Keratinocyte (primary cell): ENCODE measurements around the gene PCDHA11. TPM values are rescaled to one million over a fixed set of nuclear protein-coding genes. Genes with fewer than 3 reads are reported as not detected.

Experiments used
- DNase-seq: peaks from one replicate; pipeline ENCODE4 v3.0.0-alpha.2; 2011; ENCODE audit warnings: low read depth, missing footprints, low spot score
- FAIRE-seq: peaks from 2 replicates; lab custom pipeline; 2011; peaks lifted over from hg19 to GRCh38; lab: Jason Lieb, UNC
- H2AFZ ChIP-seq: 2 replicates; pipeline ENCODE4 v1.6.0; 2012; ENCODE audit warnings: low read length, control low read depth, inconsistent platforms; ENCODE audit not compliant: control insufficient read depth
- H3K27ac ChIP-seq: 2 replicates; pipeline ENCODE4 v1.5.1; 2011; ENCODE audit warnings: low read length; ENCODE audit not compliant: control insufficient read depth, insufficient read depth
- H3K27me3 ChIP-seq: 3 replicates; pipeline ENCODE4 v1.6.0; 2011; ENCODE audit warnings: low read length; ENCODE audit not compliant: control insufficient read depth, insufficient read depth; ENCODE audit errors: extremely low read depth
- H3K36me3 ChIP-seq, 2 experiments: 2 replicates in 1 of 2; 3 replicates in 1 of 2; pipeline ENCODE4 v1.5.1; 2011; ENCODE audit warnings: low read length in 2 of 2, mild to moderate bottlenecking in 1 of 2; ENCODE audit not compliant: control insufficient read depth in 2 of 2, insufficient read depth in 2 of 2; ENCODE audit errors: extremely low read depth in 1 of 2
- H3K4me1 ChIP-seq: 3 replicates; pipeline ENCODE4 v1.5.1; 2011; ENCODE audit warnings: low read length; ENCODE audit not compliant: control insufficient read depth, insufficient read depth; ENCODE audit errors: extremely low read depth
- H3K4me2 ChIP-seq: 3 replicates; pipeline ENCODE4 v1.6.0; 2011; ENCODE audit warnings: low read depth, low read length; ENCODE audit not compliant: control insufficient read depth, insufficient read depth; ENCODE audit errors: extremely low read depth
- H3K4me3 ChIP-seq, 3 experiments: fragments of 200-600 bp in 1 of 3; sonication (generic) in 1 of 3; 2 replicates in 2 of 3; 3 replicates in 1 of 3; pipeline ENCODE4 v1.5.1; 2011 to 2016; ENCODE audit warnings: low read length in 3 of 3, mild to moderate bottlenecking in 3 of 3, control low read depth in 2 of 3, inconsistent platforms in 1 of 3, low read depth in 1 of 3, mixed read lengths in 1 of 3, mixed run types in 1 of 3, moderate library complexity in 1 of 3; ENCODE audit not compliant: control insufficient read depth in 2 of 3, insufficient read depth in 2 of 3; ENCODE audit errors: extremely low read depth in 1 of 3
- H3K79me2 ChIP-seq: 2 replicates; pipeline ENCODE4 v1.6.0; 2012; ENCODE audit warnings: low read length; ENCODE audit not compliant: control insufficient read depth, insufficient read depth
- H3K9ac ChIP-seq: 3 replicates; pipeline ENCODE4 v1.6.0; 2011; ENCODE audit warnings: low read length; ENCODE audit not compliant: control insufficient read depth, insufficient read depth; ENCODE audit errors: extremely low read depth
- H3K9me1 ChIP-seq: 3 replicates; pipeline ENCODE4 v1.6.0; 2011; ENCODE audit warnings: low read length; ENCODE audit not compliant: control insufficient read depth, insufficient read depth; ENCODE audit errors: extremely low read depth
- H3K9me3 ChIP-seq: 2 replicates; pipeline ENCODE4 v1.5.1; 2012; ENCODE audit warnings: low read depth, low read length; ENCODE audit not compliant: control insufficient read depth
- H4K20me1 ChIP-seq: 3 replicates; pipeline ENCODE4 v1.6.0; 2011; ENCODE audit warnings: low read length; ENCODE audit not compliant: control insufficient read depth, insufficient read depth; ENCODE audit errors: extremely low read depth
- CTCF ChIP-seq, 3 experiments: IDR thresholded peaks in 1 of 3; conservative IDR thresholded peaks in 1 of 3; optimal IDR thresholded peaks in 1 of 3; 2 replicates in 2 of 3; 3 replicates in 1 of 3; pipeline versions ENCODE3 to v1.5.1; 2011; ENCODE audit warnings: low read length in 3 of 3, mild to moderate bottlenecking in 3 of 3, moderate library complexity in 2 of 3, control low read depth in 1 of 3, inconsistent platforms in 1 of 3; ENCODE audit not compliant: insufficient read depth in 2 of 3; ENCODE audit errors: extremely low read depth in 1 of 3
- EZH2 ChIP-seq: IDR thresholded peaks from one replicate; pipeline ENCODE4 v1.6.1; 2012; ENCODE audit warnings: inconsistent platforms, mild to moderate bottlenecking, low read length, moderate library complexity
- dilution Hi-C: fragments of 300-500 bp; cut with MboI; formaldehyde crosslinking; loops from one replicate; pipeline ENCODE4 v1.7.0; 2020; ENCODE audit warnings: low sequenced_read_pairs; ENCODE audit not compliant: extremely low pct_ligation_motif_present
- polyA plus RNA-seq, 5 experiments: library from polyadenylated mRNA; depleted of rRNA in 3 of 5; stranded (reverse) in 3 of 5; stranded (forward) in 1 of 5; unstranded in 1 of 5; fragments of >200 nt; gene quantifications; 1 replicate in 1 of 5; 2 replicates in 3 of 5; 3 replicates in 1 of 5; pipeline versions ENCODE4 v1.2.1 to v1.2.3, GENCODE V29; 2011 to 2012; ENCODE audit warnings: missing spikeins in 2 of 5, low read depth in 1 of 5, low replicate concordance in 1 of 5

PCDHA11 gene
- polyA plus RNA-seq, 1 donor (not counting 4 experiments of a cell fraction or from before 2014, with no cell fraction given), result 0.28 TPM

GRCh38 chr5:140881889-140882590 lies 13.3 kb downstream of the PCDHA11 start, which contains the start of gene PCDHA13:
Gene PCDHA13, plus strand, starts transcription at chr5:140882124. Its CDS starts 145 bp downstream, at chr5:140882269.
- no peak for FAIRE-seq
- no peaks in the 10 kb centered on the region for H3K79me2 ChIP-seq
- no peaks in the 10 kb centered on the region for H3K27me3 ChIP-seq
- H3K9me1 ChIP-seq, result no peaks in the 10 kb centered on the region
- TF ChIP-seq CTCF (optimal IDR thresholded peaks at IDR 0.05 in 1 of 3, IDR thresholded peaks at IDR 0.05 in 1 of 3, conservative IDR thresholded peaks at IDR 0.05 in 1 of 3; ENCODE audit: extremely low read depth in 1 of 3, insufficient read depth in 2 of 3, low read length in 3 of 3), result peak; percentile 22 to 37 (median 26)
- TF ChIP-seq EZH2, result no peak
- no peaks in the 10 kb centered on the region for H3K36me3 ChIP-seq
- no peak within 1 kb of the TSS for H3K27ac ChIP-seq
- no peak within 1 kb of the TSS for H3K4me2 ChIP-seq
- DNase-seq, result no peak
- H4K20me1 ChIP-seq, result no peaks in the 10 kb centered on the region
- peaks cover 17% of the 10 kb centered on the region for H3K9me3 ChIP-seq
- H3K4me1 ChIP-seq, result no peaks in the 10 kb centered on the region
- no peak within 1 kb of the TSS for H2AFZ ChIP-seq
- dilution Hi-C loops, result no loop called here
- H3K9ac ChIP-seq, result no peak within 1 kb of the TSS
- H3K4me3 ChIP-seq, result no peak within 1 kb of the TSS

GRCh38 chr5:140882591-140882899 lies 13.8 kb downstream of the PCDHA11 start:
- H3K9me3 ChIP-seq, result peaks cover 13% of the 10 kb centered on the region
- H3K27me3 ChIP-seq, result no peaks in the 10 kb centered on the region
- H3K27ac ChIP-seq, result no peak overlapping the region
- H3K9me1 ChIP-seq, result no peaks in the 10 kb centered on the region
- DNase-seq, result no peak
- H3K9ac ChIP-seq, result no peak overlapping the region
- TF ChIP-seq CTCF (optimal IDR thresholded peaks at IDR 0.05 in 1 of 3, IDR thresholded peaks at IDR 0.05 in 1 of 3, conservative IDR thresholded peaks at IDR 0.05 in 1 of 3; ENCODE audit: extremely low read depth in 1 of 3, insufficient read depth in 2 of 3, low read length in 3 of 3) (peak in 1 of 3 experiments; percentile 18), EZH2 (no peak)
- no peaks in the 10 kb centered on the region for H3K36me3 ChIP-seq
- H3K4me2 ChIP-seq, result no peak overlapping the region
- no peak overlapping the region for H2AFZ ChIP-seq
- FAIRE-seq, result no peak
- dilution Hi-C loops, result no loop called here
- H4K20me1 ChIP-seq, result no peaks in the 10 kb centered on the region
- H3K4me1 ChIP-seq, result no peaks in the 10 kb centered on the region
- no peak overlapping the region for H3K4me3 ChIP-seq
- no peaks in the 10 kb centered on the region for H3K79me2 ChIP-seq
